GM21367 (cell line): Measurements from ENCODE around the gene GPR137.

ENCODE experiments used
- ATAC-seq: cut with Tn5 transposase; IDR thresholded peaks from one replicate; pipeline ENCODE4 v1.9.1; 2021; ENCODE audit not compliant: unreplicated experiment

Gene GPR137

GRCh38 chr11:64263021-64263946 is 22.4 kb upstream of the GPR137 start:
- ATAC-seq: no peak

GRCh38 chr11:64263947-64264317 is 21.7 kb upstream of the GPR137 start:
- ATAC-seq: no peak

- ATAC-seq: no peak
Measured at GRCh38 chr11:64264371-64264852, 21.2 kb upstream of the GPR137 start.

- no peak for ATAC-seq
Measured at GRCh38 chr11:64265176-64266160, 20.2 kb upstream of the GPR137 start.

GRCh38 chr11:64266339-64266738 is 19.3 kb upstream of the GPR137 start:
- no peak for ATAC-seq

GRCh38 chr11:64267207-64267945 is 18.3 kb upstream of the GPR137 start:
- ATAC-seq: no peak

- no peak for ATAC-seq
Measured at GRCh38 chr11:64268025-64268892, 17.4 kb upstream of the GPR137 start.

GRCh38 chr11:64268893-64269539 is 16.6 kb upstream of the GPR137 start:
- ATAC-seq: peak; percentile 14

- ATAC-seq: peak; percentile 43
Measured at GRCh38 chr11:64269540-64270220, 16.0 kb upstream of the GPR137 start.

- ATAC-seq: no peak
Measured at GRCh38 chr11:64275031-64275800, 10.4 kb upstream of the GPR137 start.

GRCh38 chr11:64275841-64276240 is 9.8 kb upstream of the GPR137 start:
- no peak for ATAC-seq

GRCh38 chr11:64276653-64277431 is 8.8 kb upstream of the GPR137 start:
- no peak for ATAC-seq

- no peak for ATAC-seq
Measured at GRCh38 chr11:64278576-64279190, 7.0 kb upstream of the GPR137 start.

GRCh38 chr11:64281957-64282770 is 3.5 kb upstream of the GPR137 start:
- no peak for ATAC-seq

- no peak for ATAC-seq
Measured at GRCh38 chr11:64283092-64283491, 2.6 kb upstream of the GPR137 start.
